ENCODE data around the gene HPS5.
A peak's percentile ranks its signal among the peaks of the same experiment; 100 is the strongest.
"Not testable (repeated sequence)": the region's sequence is repeated elsewhere in the genome, so short reads cannot be mapped to it uniquely, and the experiment has no call there.

Gene HPS5

GRCh38 chr11:18347471-18348125 lies 25.7 kb upstream of the HPS5 start:
- Histone ChIP-seq H3K36me3 (ENCODE audit: insufficient read depth, low read length) (peaks cover 33% of the 10 kb centered on the region), H3K27me3 (ENCODE audit: control insufficient read depth in 1 of 2, insufficient read depth in 2 of 2, low read length in 2 of 2) (no peaks in the 10 kb centered on the region), H3K4me3 (ENCODE audit: low read depth in 1 of 2, low read length in 2 of 2) (no peak overlapping the region), H3K9me3 (ENCODE audit: low read length) (no peaks in the 10 kb centered on the region), H3K9ac (ENCODE audit: low read length) (no peak overlapping the region), H3K27ac (ENCODE audit: low read depth, low read length) (no peak overlapping the region), H3K4me1 (ENCODE audit: insufficient read depth, low read length) (no peaks in the 10 kb centered on the region)

GRCh38 chr11:18332891-18333290 lies 11.0 kb upstream of the HPS5 start:
- Histone ChIP-seq H3K4me3 (ENCODE audit: low read depth in 1 of 2, low read length in 2 of 2) (no peak overlapping the region), H3K9ac (ENCODE audit: low read length) (no peak overlapping the region), H3K9me3 (ENCODE audit: low read length) (no peaks in the 10 kb centered on the region), H3K36me3 (ENCODE audit: insufficient read depth, low read length) (peaks cover 40% of the 10 kb centered on the region), H3K4me1 (ENCODE audit: insufficient read depth, low read length) (no peaks in the 10 kb centered on the region), H3K27ac (ENCODE audit: low read depth, low read length) (no peak overlapping the region), H3K27me3 (ENCODE audit: control insufficient read depth in 1 of 2, insufficient read depth in 2 of 2, low read length in 2 of 2) (no peaks in the 10 kb centered on the region)

GRCh38 chr11:18332302-18332701 lies 10.4 kb upstream of the HPS5 start:
- H3K9me3 ChIP-seq (ENCODE audit: low read length), result no peaks in the 10 kb centered on the region
- peaks cover 34% of the 10 kb centered on the region for H3K36me3 ChIP-seq (ENCODE audit: insufficient read depth, low read length)
- no peaks in the 10 kb centered on the region for H3K27me3 ChIP-seq (ENCODE audit: control insufficient read depth in 1 of 2, insufficient read depth in 2 of 2, low read length in 2 of 2)
- no peak overlapping the region for H3K27ac ChIP-seq (ENCODE audit: low read depth, low read length)
- H3K9ac ChIP-seq (ENCODE audit: low read length), result no peak overlapping the region
- no peak overlapping the region for H3K4me3 ChIP-seq (ENCODE audit: low read depth in 1 of 2, low read length in 2 of 2)
- H3K4me1 ChIP-seq (ENCODE audit: insufficient read depth, low read length), result no peaks in the 10 kb centered on the region

- Histone ChIP-seq H3K27ac (ENCODE audit: low read depth, low read length) (no peak overlapping the region), H3K9ac (ENCODE audit: low read length) (no peak overlapping the region), H3K36me3 (ENCODE audit: insufficient read depth, low read length) (peaks cover 22% of the 10 kb centered on the region)
Observed at GRCh38 chr11:18330921-18331320, 9.0 kb upstream of the HPS5 start.

GRCh38 chr11:18329196-18329870 lies 7.4 kb upstream of the HPS5 start:
- Histone ChIP-seq H3K27ac (ENCODE audit: low read depth, low read length) (no peak overlapping the region), H3K36me3 (ENCODE audit: insufficient read depth, low read length) (peaks cover 10% of the 10 kb centered on the region), H3K9ac (ENCODE audit: low read length) (no peak overlapping the region), H3K4me1 (ENCODE audit: insufficient read depth, low read length) (peaks cover 8% of the 10 kb centered on the region), H3K27me3 (ENCODE audit: control insufficient read depth in 1 of 2, insufficient read depth in 2 of 2, low read length in 2 of 2) (no peaks in the 10 kb centered on the region), H3K9me3 (ENCODE audit: low read length) (no peaks in the 10 kb centered on the region), H3K4me3 (ENCODE audit: low read depth in 1 of 2, low read length in 2 of 2) (no peak overlapping the region)

More at GRCh38 chr11:18330921-18331320, 9.0 kb upstream of the HPS5 start:
- H3K4me3 ChIP-seq (ENCODE audit: low read depth in 1 of 2, low read length in 2 of 2), result no peak overlapping the region
- H3K4me1 ChIP-seq (ENCODE audit: insufficient read depth, low read length), result no peaks in the 10 kb centered on the region
- no peaks in the 10 kb centered on the region for H3K27me3 ChIP-seq (ENCODE audit: control insufficient read depth in 1 of 2, insufficient read depth in 2 of 2, low read length in 2 of 2)
- H3K9me3 ChIP-seq (ENCODE audit: low read length), result no peaks in the 10 kb centered on the region

- Histone ChIP-seq H3K9ac (ENCODE audit: low read length) (no peak overlapping the region), H3K4me3 (ENCODE audit: low read depth in 1 of 2, low read length in 2 of 2) (peak overlapping the region in 1 of 2 donors; percentile 90), H3K36me3 (ENCODE audit: insufficient read depth, low read length) (no peaks in the 10 kb centered on the region), H3K9me3 (ENCODE audit: low read length) (no peaks in the 10 kb centered on the region), H3K27me3 (ENCODE audit: control insufficient read depth in 1 of 2, insufficient read depth in 2 of 2, low read length in 2 of 2) (no peaks in the 10 kb centered on the region), H3K27ac (ENCODE audit: low read depth, low read length) (no peak overlapping the region), H3K4me1 (ENCODE audit: insufficient read depth, low read length) (peaks cover 34% of the 10 kb centered on the region)
Observed at GRCh38 chr11:18324381-18324780, 2.4 kb upstream of the HPS5 start.

- H3K9ac ChIP-seq (ENCODE audit: low read length); H3K27ac ChIP-seq (ENCODE audit: low read depth, low read length): not testable (repeated sequence)
Observed at GRCh38 chr11:18323881-18324280, 1.9 kb upstream of the HPS5 start.

GRCh38 chr11:18322818-18323570 lies 1.1 kb upstream of the HPS5 start:
- H3K9ac ChIP-seq (ENCODE audit: low read length), result peak overlapping the region; percentile 71
- H3K36me3 ChIP-seq (ENCODE audit: insufficient read depth, low read length), result no peaks in the 10 kb centered on the region
- peaks cover 34% of the 10 kb centered on the region for H3K4me1 ChIP-seq (ENCODE audit: insufficient read depth, low read length)
- no peaks in the 10 kb centered on the region for H3K27me3 ChIP-seq (ENCODE audit: control insufficient read depth in 1 of 2, insufficient read depth in 2 of 2, low read length in 2 of 2)
- H3K9me3 ChIP-seq (ENCODE audit: low read length), result no peaks in the 10 kb centered on the region
- peak overlapping the region; percentile 49 to 90 for H3K4me3 ChIP-seq (ENCODE audit: low read depth in 1 of 2, low read length in 2 of 2)
- H3K27ac ChIP-seq (ENCODE audit: low read depth, low read length), result no peak overlapping the region

More at GRCh38 chr11:18323881-18324280, 1.9 kb upstream of the HPS5 start:
- peaks cover 34% of the 10 kb centered on the region for H3K4me1 ChIP-seq (ENCODE audit: insufficient read depth, low read length)
- not testable (repeated sequence) for H3K9me3 ChIP-seq (ENCODE audit: low read length); H3K27me3 ChIP-seq (ENCODE audit: control insufficient read depth in 1 of 2, insufficient read depth in 2 of 2, low read length in 2 of 2); H3K36me3 ChIP-seq (ENCODE audit: insufficient read depth, low read length)
- H3K4me3 ChIP-seq (ENCODE audit: low read depth in 1 of 2, low read length in 2 of 2), result peak overlapping the region in 1 of 2 donors; percentile 90

GRCh38 chr11:18321578-18321968 lies 367 bp downstream of the HPS5 start:
- peak overlapping the region; percentile 97 for H3K27ac ChIP-seq (ENCODE audit: low read depth, low read length)
- H3K9ac ChIP-seq (ENCODE audit: low read length), result peak overlapping the region; percentile 87
- no peaks in the 10 kb centered on the region for H3K27me3 ChIP-seq (ENCODE audit: control insufficient read depth in 1 of 2, insufficient read depth in 2 of 2, low read length in 2 of 2)

GRCh38 chr11:18320617-18321016 lies 1.3 kb downstream of the HPS5 start:
- Histone ChIP-seq H3K36me3 (ENCODE audit: insufficient read depth, low read length) (no peaks in the 10 kb centered on the region), H3K4me1 (ENCODE audit: insufficient read depth, low read length) (peaks cover 34% of the 10 kb centered on the region), H3K4me3 (ENCODE audit: low read depth in 1 of 2, low read length in 2 of 2) (no peak overlapping the region), H3K27me3 (ENCODE audit: control insufficient read depth in 1 of 2, insufficient read depth in 2 of 2, low read length in 2 of 2) (no peaks in the 10 kb centered on the region), H3K9ac (ENCODE audit: low read length) (no peak overlapping the region), H3K9me3 (ENCODE audit: low read length) (no peaks in the 10 kb centered on the region), H3K27ac (ENCODE audit: low read depth, low read length) (no peak overlapping the region)

More at GRCh38 chr11:18321578-18321968, 367 bp downstream of the HPS5 start:
- Histone ChIP-seq H3K4me1 (ENCODE audit: insufficient read depth, low read length) (peaks cover 34% of the 10 kb centered on the region), H3K36me3 (ENCODE audit: insufficient read depth, low read length) (no peaks in the 10 kb centered on the region), H3K9me3 (ENCODE audit: low read length) (no peaks in the 10 kb centered on the region), H3K4me3 (ENCODE audit: low read depth in 1 of 2, low read length in 2 of 2) (peak overlapping the region; percentile 75 to 90)

- H3K27me3 ChIP-seq (ENCODE audit: control insufficient read depth in 1 of 2, insufficient read depth in 2 of 2, low read length in 2 of 2), result no peaks in the 10 kb centered on the region
- no peaks in the 10 kb centered on the region for H3K9me3 ChIP-seq (ENCODE audit: low read length)
- no peaks in the 10 kb centered on the region for H3K36me3 ChIP-seq (ENCODE audit: insufficient read depth, low read length)
- no peak overlapping the region for H3K9ac ChIP-seq (ENCODE audit: low read length)
- H3K4me3 ChIP-seq (ENCODE audit: low read depth in 1 of 2, low read length in 2 of 2), result no peak overlapping the region
- H3K27ac ChIP-seq (ENCODE audit: low read depth, low read length), result no peak overlapping the region
- H3K4me1 ChIP-seq (ENCODE audit: insufficient read depth, low read length), result peaks cover 32% of the 10 kb centered on the region
Observed at GRCh38 chr11:18319914-18320313, 2.0 kb downstream of the HPS5 start.
